Calu3 (cell line): Measurements from ENCODE around the gene RCAN3. TPM values are rescaled to one million over a fixed set of nuclear protein-coding genes. Genes with fewer than 3 reads are reported as not detected.
"Not testable (repeated sequence)": the region's sequence is repeated elsewhere in the genome, so short reads cannot be mapped to it uniquely, and the experiment has no call there.

Source experiments
- BruUV-seq: library from RNA; stranded (reverse); fragments of 400-500 nt; replicated peaks from 2 replicates; lab custom pipeline; 2021; lab: Mats Ljungman, UMichigan
- CTCF ChIA-PET: fragments of 300-600 bp; sonication (Branson Sonifier 250); formaldehyde crosslinking; loops from one replicate; lab custom pipeline; 2022; ENCODE audit warnings: antibody characterized with exemption; lab: Charles Lee
- DNase-seq: peaks from one replicate; pipeline ENCODE4 v3.0.0; 2022
- H3K27ac Mint-ChIP-seq: one replicate; pipeline ENCODE4 v1.8.0; 2022; ENCODE audit warnings: mixed read lengths; ENCODE audit not compliant: unreplicated experiment
- H3K27me3 Mint-ChIP-seq: one replicate; pipeline ENCODE4 v1.8.0; 2022; ENCODE audit warnings: mixed read lengths; ENCODE audit not compliant: unreplicated experiment
- H3K36me3 Mint-ChIP-seq: one replicate; pipeline ENCODE4 v1.8.0; 2022; ENCODE audit warnings: mild to moderate bottlenecking, moderate library complexity, mixed read lengths; ENCODE audit not compliant: insufficient read depth, unreplicated experiment
- H3K4me1 Mint-ChIP-seq: one replicate; pipeline ENCODE4 v1.8.0; 2022; ENCODE audit warnings: mild to moderate bottlenecking, low read depth, mixed read lengths; ENCODE audit not compliant: unreplicated experiment
- H3K4me3 Mint-ChIP-seq: one replicate; pipeline ENCODE4 v1.8.0; 2022; ENCODE audit warnings: mild to moderate bottlenecking, low read depth, moderate library complexity, mixed read lengths; ENCODE audit not compliant: unreplicated experiment
- H3K9me3 Mint-ChIP-seq: one replicate; pipeline ENCODE4 v1.8.0; 2022; ENCODE audit warnings: low read depth, mixed read lengths; ENCODE audit not compliant: unreplicated experiment
- CTCF ChIP-seq: fragments of 200-600 bp; IDR thresholded peaks from one replicate; pipeline ENCODE4 v1.8.0; 2022; ENCODE audit warnings: antibody characterized with exemption; ENCODE audit not compliant: unreplicated experiment
- intact Hi-C: fragments of 100-400 bp; cut with micrococcal nuclease; formaldehyde crosslinking; loops from one replicate; pipeline ENCODE4 v1.10.0; 2022; ENCODE audit not compliant: unreplicated experiment
- total RNA-seq: library from RNA; stranded (reverse); gene quantifications from 2 replicates; pipeline ENCODE4 v1.2.3, GENCODE V29; 2022

RCAN3 gene
- total RNA-seq, 1 experiment from 2014 or later: 15.3 TPM

GRCh38 chr1:24484199-24484598 lies 18.4 kb upstream of the RCAN3 start:
- peaks cover 9% of the 10 kb centered on the region for H3K4me1 Mint-ChIP-seq
- no peak for DNase-seq
- H3K4me3 Mint-ChIP-seq: no peak overlapping the region
- intact Hi-C loops: no loop called here
- no peak for TF ChIP-seq CTCF
- CTCF ChIA-PET: no interaction called here
- no peaks in the 10 kb centered on the region for H3K9me3 Mint-ChIP-seq
- no peaks in the 10 kb centered on the region for H3K36me3 Mint-ChIP-seq
- no peak overlapping the region for H3K27ac Mint-ChIP-seq
- H3K27me3 Mint-ChIP-seq: no peaks in the 10 kb centered on the region
- no TSS peak for BruUV-seq

GRCh38 chr1:24486331-24487065 lies 16.1 kb upstream of the RCAN3 start:
- Mint-ChIP-seq H3K27me3 (no peaks in the 10 kb centered on the region), H3K4me3 (no peak overlapping the region), H3K36me3 (no peaks in the 10 kb centered on the region), H3K4me1 (peaks cover under 1% of the 10 kb centered on the region), H3K9me3 (no peaks in the 10 kb centered on the region), H3K27ac (no peak overlapping the region)
- CTCF ChIA-PET: no interaction called here
- TF ChIP-seq CTCF: no peak
- no peak for DNase-seq
- intact Hi-C loops: no loop called here
- BruUV-seq: no TSS peak

GRCh38 chr1:24487455-24487854 lies 15.2 kb upstream of the RCAN3 start:
- no peak overlapping the region for H3K4me3 Mint-ChIP-seq
- BruUV-seq: no TSS peak
- DNase-seq: no peak
- no peak for TF ChIP-seq CTCF
- intact Hi-C loops: no loop called here
- no peaks in the 10 kb centered on the region for H3K4me1 Mint-ChIP-seq
- CTCF ChIA-PET: no interaction called here
- H3K9me3 Mint-ChIP-seq: no peaks in the 10 kb centered on the region
- H3K27ac Mint-ChIP-seq: no peak overlapping the region
- no peaks in the 10 kb centered on the region for H3K27me3 Mint-ChIP-seq
- H3K36me3 Mint-ChIP-seq: no peaks in the 10 kb centered on the region

GRCh38 chr1:24488159-24488558 lies 14.5 kb upstream of the RCAN3 start:
- H3K27me3 Mint-ChIP-seq, BruUV-seq, DNase-seq, CTCF ChIA-PET, H3K4me1 Mint-ChIP-seq, H3K4me3 Mint-ChIP-seq, H3K9me3 Mint-ChIP-seq, intact Hi-C loops, H3K27ac Mint-ChIP-seq, H3K36me3 Mint-ChIP-seq: not testable (repeated sequence)

- intact Hi-C loops: no loop called here
- Mint-ChIP-seq H3K27ac (no peak overlapping the region), H3K4me1 (no peaks in the 10 kb centered on the region), H3K27me3 (no peaks in the 10 kb centered on the region), H3K4me3 (no peak overlapping the region), H3K36me3 (no peaks in the 10 kb centered on the region), H3K9me3 (no peaks in the 10 kb centered on the region)
- no TSS peak for BruUV-seq
- CTCF ChIA-PET: no interaction called here
- DNase-seq: no peak
- TF ChIP-seq CTCF: no peak
Measured at GRCh38 chr1:24489674-24490073, 13.0 kb upstream of the RCAN3 start.
